ENCODE results near the gene FUBP3.

Gene FUBP3

GRCh38 chr9:130607640-130608420, 28.5 kb downstream of the FUBP3 start:
- no peak for DNase-seq (ENCODE audit: low read depth in 2 of 2)

GRCh38 chr9:130608554-130609134, 29.3 kb downstream of the FUBP3 start:
- no peak for DNase-seq (ENCODE audit: low read depth in 2 of 2)

GRCh38 chr9:130609163-130609562, 29.8 kb downstream of the FUBP3 start:
- DNase-seq (ENCODE audit: low read depth in 2 of 2), result no peak

GRCh38 chr9:130610862-130611707, 31.7 kb downstream of the FUBP3 start:
- DNase-seq (ENCODE audit: low read depth in 2 of 2), result no peak

GRCh38 chr9:130616451-130616850, 37.1 kb downstream of the FUBP3 start:
- DNase-seq (ENCODE audit: low read depth in 2 of 2), result no peak

GRCh38 chr9:130623466-130623865, 44.1 kb downstream of the FUBP3 start:
- DNase-seq (ENCODE audit: low read depth in 2 of 2), result no peak

- no peak for DNase-seq (ENCODE audit: low read depth in 2 of 2)
Observed at GRCh38 chr9:130624154-130624553, 44.8 kb downstream of the FUBP3 start.

- DNase-seq (ENCODE audit: low read depth in 2 of 2), result no peak
Observed at GRCh38 chr9:130626249-130626996, 47.0 kb downstream of the FUBP3 start.

GRCh38 chr9:130627051-130627450, 47.7 kb downstream of the FUBP3 start:
- DNase-seq (ENCODE audit: low read depth in 2 of 2), result no peak

- DNase-seq (ENCODE audit: low read depth in 2 of 2), result no peak
Observed at GRCh38 chr9:130627896-130628792, 48.8 kb downstream of the FUBP3 start.

- DNase-seq (ENCODE audit: low read depth in 2 of 2), result no peak
Observed at GRCh38 chr9:130629443-130630070, 50.2 kb downstream of the FUBP3 start.

- no peak for DNase-seq (ENCODE audit: low read depth in 2 of 2)
Observed at GRCh38 chr9:130630071-130630450, 50.7 kb downstream of the FUBP3 start.

- DNase-seq (ENCODE audit: low read depth in 2 of 2), result no peak
Observed at GRCh38 chr9:130630506-130631330, 51.3 kb downstream of the FUBP3 start.

- no peak for DNase-seq (ENCODE audit: low read depth in 2 of 2)
Observed at GRCh38 chr9:130631331-130632080, 52.1 kb downstream of the FUBP3 start.

- no peak for DNase-seq (ENCODE audit: low read depth in 2 of 2)
Observed at GRCh38 chr9:130632081-130632710, 52.8 kb downstream of the FUBP3 start.

- DNase-seq (ENCODE audit: low read depth in 2 of 2), result no peak
Observed at GRCh38 chr9:130632841-130633240, 53.5 kb downstream of the FUBP3 start.

- no peak for DNase-seq (ENCODE audit: low read depth in 2 of 2)
Observed at GRCh38 chr9:130633336-130634190, 54.2 kb downstream of the FUBP3 start.
